SK-N-SH treated with all-trans-retinoic acid at 6 μM for 48 hours (cell line): ENCODE data around the gene COX6B1.

Experiments used
- ATAC-seq: fragments of 200-7000 bp; cut with Tn5 transposase; 3 replicates; pipeline ENCODE4 v1.9.1; 2020; ENCODE audit warnings: mild to moderate bottlenecking, moderate library complexity
- CREB5 ChIP-seq: fragments of 250-450 bp; sonication (Bioruptor Pico); IDR thresholded peaks from 2 replicates; pipeline ENCODE4 v1.5.1; 2020; ENCODE audit warnings: low read depth, mild to moderate bottlenecking, moderate library complexity
- CSDC2 ChIP-seq: fragments of 250-450 bp; sonication (Bioruptor Pico); IDR thresholded peaks from 2 replicates; pipeline ENCODE4 v1.5.0; 2020; ENCODE audit warnings: mild to moderate bottlenecking, moderate library complexity
- CSRNP3 ChIP-seq: fragments of 250-450 bp; sonication (Bioruptor Pico); IDR thresholded peaks from 2 replicates; pipeline ENCODE4 v1.5.1; 2021; ENCODE audit warnings: mild to moderate bottlenecking, moderate library complexity
- GLIS3 ChIP-seq: fragments of 250-450 bp; sonication (Bioruptor Pico); IDR thresholded peaks from 2 replicates; pipeline ENCODE4 v1.5.0; 2020; ENCODE audit warnings: mild to moderate bottlenecking, moderate library complexity
- ISL1 ChIP-seq: fragments of 250-450 bp; sonication (Bioruptor Pico); IDR thresholded peaks from 2 replicates; pipeline ENCODE4 v2.1.2; 2022; ENCODE audit warnings: mild to moderate bottlenecking, moderate library complexity
- OSR1 ChIP-seq: fragments of 250-450 bp; sonication (Bioruptor Pico); IDR thresholded peaks from 2 replicates; pipeline ENCODE4 v1.8.0; 2022; ENCODE audit warnings: moderate library complexity, mild to moderate bottlenecking, inconsistent platforms
- PATZ1 ChIP-seq: fragments of 250-450 bp; sonication (Bioruptor Pico); IDR thresholded peaks from 2 replicates; pipeline ENCODE4 v1.8.0; 2020; ENCODE audit warnings: mild to moderate bottlenecking, moderate library complexity, borderline replicate concordance
- POU6F1 ChIP-seq: fragments of 250-450 bp; sonication (Bioruptor Pico); IDR thresholded peaks from 2 replicates; pipeline ENCODE4 v1.8.0; 2021; ENCODE audit warnings: low read depth, mild to moderate bottlenecking, moderate library complexity, borderline replicate concordance
- PPARA ChIP-seq: fragments of 250-450 bp; sonication (Bioruptor Pico); IDR thresholded peaks from 2 replicates; pipeline ENCODE4 v1.5.0; 2020; ENCODE audit warnings: mild to moderate bottlenecking, borderline replicate concordance
- RARB ChIP-seq: fragments of 250-450 bp; sonication (Bioruptor Pico); IDR thresholded peaks from 2 replicates; pipeline ENCODE4 v1.8.0; 2021; ENCODE audit warnings: mild to moderate bottlenecking, moderate library complexity
- SNAI2 ChIP-seq: fragments of 250-450 bp; sonication (Bioruptor Pico); IDR thresholded peaks from 2 replicates; pipeline ENCODE4 v1.5.0; 2020; ENCODE audit warnings: mild to moderate bottlenecking, moderate library complexity
- TSHZ2 ChIP-seq: fragments of 250-450 bp; sonication (Bioruptor Pico); IDR thresholded peaks from 2 replicates; pipeline ENCODE4 v1.5.0; 2020; ENCODE audit warnings: mild to moderate bottlenecking, moderate library complexity
- ZC3H10 ChIP-seq: fragments of 250-450 bp; sonication (Bioruptor Pico); IDR thresholded peaks from 2 replicates; pipeline ENCODE4 v1.5.1; 2021; ENCODE audit warnings: mild to moderate bottlenecking, moderate library complexity
- ZFP3 ChIP-seq: fragments of 250-450 bp; sonication (Bioruptor Pico); IDR thresholded peaks from 2 replicates; pipeline ENCODE4 v1.5.0; 2020; ENCODE audit warnings: mild to moderate bottlenecking, moderate library complexity
- ZFP30 ChIP-seq: fragments of 450-650 bp; formaldehyde crosslinking; IDR thresholded peaks from 2 replicates; pipeline ENCODE4 v1.5.0; 2022; ENCODE audit warnings: mild to moderate bottlenecking, moderate library complexity
- ZNF565 ChIP-seq: fragments of 450-650 bp; formaldehyde crosslinking; conservative IDR thresholded peaks from 2 replicates; pipeline ENCODE4 v1.5.0; 2020; ENCODE audit warnings: low read depth, mild to moderate bottlenecking, moderate library complexity
- ZNF70 ChIP-seq: fragments of 450-650 bp; formaldehyde crosslinking; IDR thresholded peaks from 2 replicates; pipeline ENCODE4 v1.5.0; 2020; ENCODE audit warnings: mild to moderate bottlenecking, moderate library complexity
- ZNF8 ChIP-seq: fragments of 450-650 bp; formaldehyde crosslinking; IDR thresholded peaks from 2 replicates; pipeline ENCODE4 v1.5.0; 2020; ENCODE audit warnings: mild to moderate bottlenecking, moderate library complexity

COX6B1 gene

GRCh38 chr19:35665604-35666003, 17.5 kb downstream of the COX6B1 start:
- TF ChIP-seq POU6F1 (no peak), PPARA (CRISPR knock-in tag) (no peak), ZC3H10 (CRISPR knock-in tag) (no peak), OSR1 (CRISPR knock-in tag) (no peak), ZFP3 (CRISPR knock-in tag) (no peak), PATZ1 (CRISPR knock-in tag) (no peak), RARB (CRISPR knock-in tag) (no peak), ZNF8 (no peak), SNAI2 (no peak)
- ATAC-seq: no peak

- no peak for TF ChIP-seq ZFP3 (CRISPR knock-in tag)
- ATAC-seq: no peak; the same call in 2 of the 3 replicates
Measured at GRCh38 chr19:35666251-35666913, 18.3 kb downstream of the COX6B1 start, which contains the start of gene UPK1A. TSS of gene UPK1A (plus strand) at chr19:35666517. CDS start at chr19:35666813, 296 bp downstream.

- TF ChIP-seq RARB (CRISPR knock-in tag) (no peak), POU6F1 (no peak), ISL1 (no peak), PATZ1 (CRISPR knock-in tag) (no peak), ZNF70 (CRISPR knock-in tag) (no peak), ZFP30 (CRISPR knock-in tag) (no peak), GLIS3 (no peak)
- ATAC-seq: no peak
Measured at GRCh38 chr19:35669566-35669965, 21.4 kb downstream of the COX6B1 start.

GRCh38 chr19:35669974-35670373, 21.9 kb downstream of the COX6B1 start:
- ATAC-seq: no peak
- TF ChIP-seq GLIS3 (no peak), TSHZ2 (CRISPR knock-in tag) (no peak), ZC3H10 (CRISPR knock-in tag) (no peak), PPARA (CRISPR knock-in tag) (no peak), CSDC2 (CRISPR knock-in tag) (no peak), ZFP30 (CRISPR knock-in tag) (no peak), POU6F1 (no peak), ZNF565 (CRISPR knock-in tag) (no peak), ISL1 (no peak), SNAI2 (no peak), CREB5 (CRISPR knock-in tag) (no peak), ZNF70 (CRISPR knock-in tag) (no peak), CSRNP3 (CRISPR knock-in tag) (no peak)
- TF ChIP-seq, all 23 proteins: peak for 0
